GM12874 (cell line): ENCODE results near the gene GNG11.

ENCODE experiments used
- CTCF ChIP-seq: IDR thresholded peaks from 2 replicates; pipeline ENCODE4 v1.5.1; 2011; ENCODE audit warnings: low read depth, mild to moderate bottlenecking, control low read depth, low read length, moderate library complexity; ENCODE audit not compliant: insufficient read depth

Gene GNG11

GRCh38 chr7:93921607-93922566 is at the start of gene GNG11:
GNG11 (plus strand) TSS chr7:93921735; CDS start chr7:93922138, 403 bp downstream.
- TF ChIP-seq CTCF, result no peak

- no peak for TF ChIP-seq CTCF
Measured at GRCh38 chr7:93873998-93874574, 47.4 kb upstream of the GNG11 start.

- no peak for TF ChIP-seq CTCF
Measured at GRCh38 chr7:93877742-93878141, 43.8 kb upstream of the GNG11 start.

- no peak for TF ChIP-seq CTCF
Measured at GRCh38 chr7:93879356-93879755, 42.2 kb upstream of the GNG11 start.

- TF ChIP-seq CTCF, result no peak
Measured at GRCh38 chr7:93882468-93882867, 39.1 kb upstream of the GNG11 start.

GRCh38 chr7:93883078-93883916 is 38.2 kb upstream of the GNG11 start:
- no peak for TF ChIP-seq CTCF

- no peak for TF ChIP-seq CTCF
Measured at GRCh38 chr7:93883917-93884345, 37.6 kb upstream of the GNG11 start.
